Mesenchymal stem cell (in vitro differentiated cells and primary cell): ENCODE data around the gene SMAP1.

Source experiments
- DNase-seq: peaks from one replicate; pipeline ENCODE4 v3.0.0-alpha.2; 2013
- H2AFZ ChIP-seq: one replicate; pipeline ENCODE4 v1.6.1; 2013; ENCODE audit warnings: low read depth, mild to moderate bottlenecking, control low read depth, inconsistent platforms, low read length, moderate library complexity
- H2AK5ac ChIP-seq: 2 replicates; pipeline ENCODE4 v1.6.1; 2013; ENCODE audit warnings: low read length, moderate library complexity, mild to moderate bottlenecking, inconsistent platforms; ENCODE audit not compliant: severe bottlenecking
- H2BK120ac ChIP-seq: one replicate; pipeline ENCODE4 v1.6.1; 2013; ENCODE audit warnings: low read depth, mild to moderate bottlenecking, inconsistent platforms, low read length, moderate library complexity
- H2BK12ac ChIP-seq, 2 experiments: one replicate each; pipeline ENCODE4 v1.6.1; 2013; ENCODE audit warnings: inconsistent platforms in 2 of 2, low read length in 2 of 2, mild to moderate bottlenecking in 2 of 2, moderate library complexity in 2 of 2, control low read depth in 1 of 2
- H2BK15ac ChIP-seq: one replicate; pipeline ENCODE4 v1.6.1; 2013; ENCODE audit warnings: mild to moderate bottlenecking, low read depth, inconsistent platforms; ENCODE audit not compliant: poor library complexity, severe bottlenecking
- H2BK5ac ChIP-seq: 2 replicates; pipeline ENCODE4 v1.6.1; 2013; ENCODE audit warnings: low read depth, mild to moderate bottlenecking, low read length, control low read depth, inconsistent platforms; ENCODE audit not compliant: poor library complexity, severe bottlenecking
- H3K14ac ChIP-seq, 2 experiments: one replicate each; pipeline ENCODE4 v1.6.1; 2013; ENCODE audit warnings: inconsistent platforms in 2 of 2, low read length in 2 of 2, control low read depth in 1 of 2, mild to moderate bottlenecking in 1 of 2, moderate library complexity in 1 of 2
- H3K18ac ChIP-seq, 2 experiments: one replicate each; pipeline ENCODE4 v1.6.1; 2013; ENCODE audit warnings: inconsistent platforms in 2 of 2, low read length in 2 of 2, control low read depth in 1 of 2, low read depth in 1 of 2, mild to moderate bottlenecking in 1 of 2
- H3K23ac ChIP-seq, 2 experiments: one replicate each; pipeline ENCODE4 v1.6.1; 2013; ENCODE audit warnings: inconsistent platforms in 2 of 2, low read length in 2 of 2, mild to moderate bottlenecking in 2 of 2, moderate library complexity in 2 of 2, control low read depth in 1 of 2
- H3K27ac ChIP-seq: 2 replicates; pipeline ENCODE4 v1.5.1; 2013; ENCODE audit warnings: mild to moderate bottlenecking, moderate library complexity, low read length, control low read depth, inconsistent platforms; ENCODE audit not compliant: poor library complexity, severe bottlenecking
- H3K27me3 ChIP-seq, 2 experiments: 2 replicates each; pipeline versions ENCODE4 v1.6.1 to v1.7.0; 2013; ENCODE audit warnings: low read length in 2 of 2, mild to moderate bottlenecking in 2 of 2, moderate library complexity in 2 of 2, control low read depth in 1 of 2, inconsistent platforms in 1 of 2; ENCODE audit not compliant: control insufficient read depth in 1 of 2, insufficient read depth in 1 of 2
- H3K36me3 ChIP-seq, 2 experiments: 2 replicates each; pipeline versions ENCODE4 v1.6.1 to v1.7.0; 2013; ENCODE audit warnings: low read length in 2 of 2, control low read depth in 1 of 2, inconsistent platforms in 1 of 2, low read depth in 1 of 2, mild to moderate bottlenecking in 1 of 2; ENCODE audit not compliant: insufficient read depth in 2 of 2, control insufficient read depth in 1 of 2
- H3K4ac ChIP-seq, 2 experiments: one replicate each; pipeline ENCODE4 v1.6.1; 2013; ENCODE audit warnings: inconsistent platforms in 2 of 2, low read length in 2 of 2, mild to moderate bottlenecking in 2 of 2, moderate library complexity in 2 of 2, control low read depth in 1 of 2, low read depth in 1 of 2
- H3K4me1 ChIP-seq: 2 replicates; pipeline ENCODE4 v1.6.1; 2013; ENCODE audit warnings: low read depth, low read length, control low read depth; ENCODE audit not compliant: control insufficient read depth, insufficient read depth
- H3K4me2 ChIP-seq: 2 replicates; pipeline ENCODE4 v1.6.1; 2013; ENCODE audit warnings: low read length, mild to moderate bottlenecking, inconsistent platforms; ENCODE audit not compliant: poor library complexity, severe bottlenecking
- H3K4me3 ChIP-seq, 2 experiments: 2 replicates each; pipeline versions ENCODE4 v1.5.1 to v1.7.0; 2013; ENCODE audit warnings: low read length in 2 of 2, mild to moderate bottlenecking in 2 of 2, control low read depth in 1 of 2, low read depth in 1 of 2; ENCODE audit not compliant: insufficient read depth in 1 of 2
- H3K79me1 ChIP-seq: replicated peaks from 2 replicates; pipeline ENCODE4 v1.6.1; 2013; ENCODE audit warnings: mild to moderate bottlenecking, control low read depth, low read length, inconsistent platforms; ENCODE audit not compliant: poor library complexity, severe bottlenecking
- H3K9ac ChIP-seq: 2 replicates; pipeline ENCODE4 v1.7.0; 2013; ENCODE audit warnings: mild to moderate bottlenecking, low read length, moderate library complexity
- H3K9me3 ChIP-seq: 2 replicates; pipeline ENCODE4 v1.7.0; 2013; ENCODE audit warnings: mild to moderate bottlenecking, low read length; ENCODE audit not compliant: control insufficient read depth
- H4K8ac ChIP-seq: one replicate; pipeline ENCODE4 v1.6.1; 2013; ENCODE audit warnings: inconsistent platforms, mild to moderate bottlenecking, low read length, moderate library complexity
- H4K91ac ChIP-seq: one replicate; pipeline ENCODE4 v1.6.1; 2013; ENCODE audit warnings: mild to moderate bottlenecking, low read length, inconsistent platforms
- WGBS: methylation state at CpG from one replicate; pipeline ENCODE4 v1.1.7; 2013; ENCODE audit warnings: mixed read lengths; 5-methylcytosine and 5-hydroxymethylcytosine counted together

The SMAP1 gene

GRCh38 chr6:70627500-70628254, 40.0 kb upstream of the SMAP1 start:
- WGBS: 95% methylated on average over 36 of the region's 36 CpGs
- no peak overlapping the region for H2AK5ac ChIP-seq

GRCh38 chr6:70629929-70630328, 37.8 kb upstream of the SMAP1 start:
- Histone ChIP-seq H2BK5ac (no peak overlapping the region), H3K9me3 (no peaks in the 10 kb centered on the region)
- WGBS: 79% methylated on average over 1 of the region's 1 CpG

More at GRCh38 chr6:70627500-70628254, 40.0 kb upstream of the SMAP1 start:
- Histone ChIP-seq H3K18ac (no peak overlapping the region), H4K91ac (no peak overlapping the region), H3K14ac (peak overlapping the region in 1 of 2 experiments; percentile 79), H3K27me3 (no peaks in the 10 kb centered on the region), H3K27ac (no peak overlapping the region), H3K4ac (no peak overlapping the region), H4K8ac (no peak overlapping the region), H3K36me3 (no peaks in the 10 kb centered on the region), H3K9me3 (no peaks in the 10 kb centered on the region), H2BK15ac (no peak overlapping the region), H3K79me1 (no peaks in the 10 kb centered on the region), H2BK5ac (no peak overlapping the region), H2AFZ (no peak overlapping the region), H2BK12ac (no peak overlapping the region), H2BK120ac (no peak overlapping the region), H3K4me2 (no peak overlapping the region), H3K4me3 (no peak overlapping the region), H3K23ac (no peak overlapping the region), H3K9ac (no peak overlapping the region), H3K4me1 (no peaks in the 10 kb centered on the region)
- no peak for DNase-seq

GRCh38 chr6:70633870-70634269, 33.8 kb upstream of the SMAP1 start:
- no peak for DNase-seq
- no peaks in the 10 kb centered on the region for H3K27me3 ChIP-seq
- H3K4me2 ChIP-seq: no peak overlapping the region
- no peak overlapping the region for H4K91ac ChIP-seq
- no peak overlapping the region for H2AK5ac ChIP-seq
- no peak overlapping the region for H3K18ac ChIP-seq
- H3K36me3 ChIP-seq: no peaks in the 10 kb centered on the region
- H3K27ac ChIP-seq: no peak overlapping the region
- no peak overlapping the region for H2BK15ac ChIP-seq
- H3K14ac ChIP-seq: no peak overlapping the region
- H3K4me1 ChIP-seq: no peaks in the 10 kb centered on the region
- H3K9ac ChIP-seq: no peak overlapping the region
- no peak overlapping the region for H3K4ac ChIP-seq
- no peak overlapping the region for H3K23ac ChIP-seq
- no peaks in the 10 kb centered on the region for H3K79me1 ChIP-seq
- no peak overlapping the region for H2BK120ac ChIP-seq
- H3K9me3 ChIP-seq: no peaks in the 10 kb centered on the region
- no peak overlapping the region for H4K8ac ChIP-seq
- H3K4me3 ChIP-seq: no peak overlapping the region
- no peak overlapping the region for H2BK5ac ChIP-seq
- no peak overlapping the region for H2AFZ ChIP-seq
- WGBS: 98% methylated on average over 2 of the region's 2 CpGs
- H2BK12ac ChIP-seq: no peak overlapping the region

More at GRCh38 chr6:70629929-70630328, 37.8 kb upstream of the SMAP1 start:
- Histone ChIP-seq H4K91ac (no peak overlapping the region), H3K36me3 (no peaks in the 10 kb centered on the region), H2AK5ac (no peak overlapping the region), H3K14ac (no peak overlapping the region), H4K8ac (no peak overlapping the region), H3K27ac (no peak overlapping the region), H3K4me3 (no peak overlapping the region), H3K4me1 (no peaks in the 10 kb centered on the region), H3K23ac (no peak overlapping the region), H2AFZ (no peak overlapping the region), H3K4ac (no peak overlapping the region), H3K27me3 (no peaks in the 10 kb centered on the region), H3K9ac (no peak overlapping the region), H3K4me2 (no peak overlapping the region), H2BK12ac (no peak overlapping the region), H2BK15ac (no peak overlapping the region), H2BK120ac (no peak overlapping the region), H3K18ac (no peak overlapping the region), H3K79me1 (no peaks in the 10 kb centered on the region)
- DNase-seq: no peak

GRCh38 chr6:70636596-70636995, 31.1 kb upstream of the SMAP1 start:
- Histone ChIP-seq H3K23ac (no peak overlapping the region), H3K9ac (no peak overlapping the region), H3K4me1 (no peaks in the 10 kb centered on the region), H2BK120ac (no peak overlapping the region), H3K9me3 (no peaks in the 10 kb centered on the region), H2BK15ac (no peak overlapping the region), H2BK12ac (no peak overlapping the region), H3K18ac (no peak overlapping the region), H4K8ac (no peak overlapping the region), H2AFZ (no peak overlapping the region), H4K91ac (no peak overlapping the region), H3K4ac (no peak overlapping the region), H3K36me3 (no peaks in the 10 kb centered on the region), H3K4me2 (no peak overlapping the region), H3K27ac (no peak overlapping the region), H3K79me1 (no peaks in the 10 kb centered on the region), H3K14ac (no peak overlapping the region), H3K4me3 (no peak overlapping the region), H2AK5ac (no peak overlapping the region), H2BK5ac (no peak overlapping the region), H3K27me3 (no peaks in the 10 kb centered on the region)
- 98% methylated on average over 7 of the region's 8 CpGs for WGBS
- DNase-seq: no peak
